ENCODE results near the gene SF3B1.
A peak's percentile ranks its signal among the peaks of the same experiment; 100 is the strongest.

DNA sequence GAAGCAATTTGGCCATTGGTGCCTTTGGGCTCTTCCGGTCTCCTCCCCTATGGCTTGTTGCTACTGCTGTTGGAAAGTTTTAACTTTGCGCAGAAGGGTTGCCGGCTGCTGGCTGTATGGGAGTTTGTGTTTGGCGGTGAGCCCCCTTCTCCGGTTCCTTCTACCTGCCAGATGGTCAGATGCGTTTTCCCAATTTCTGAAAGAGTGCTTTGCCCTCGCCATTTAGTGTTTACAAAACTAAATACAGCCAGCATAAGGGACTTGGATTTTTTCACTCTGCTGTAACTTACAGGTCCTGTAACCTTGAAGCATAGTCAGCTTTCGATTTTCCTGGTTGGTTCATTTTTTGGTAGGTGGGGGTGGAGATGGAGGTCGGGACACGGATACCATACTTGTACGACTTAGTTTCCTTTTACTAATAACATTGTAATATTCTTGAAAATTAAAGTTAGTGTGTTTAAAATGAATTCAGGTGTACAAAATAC is 19.1 kb upstream of the SF3B1 start:
- TF ChIP-seq SIN3A (IDR thresholded peaks at IDR 0.05; ENCODE audit: borderline replicate concordance, insufficient read depth, low read length) (peak; percentile 49; the same call in 1 of the 2 replicates), REST (IDR thresholded peaks at IDR 0.05; ENCODE audit: insufficient read depth in 1 of 2, low read depth in 2 of 2, low read length in 2 of 2) (no peak)
